Esophagus squamous epithelium (tissue), 5 donors: ENCODE measurements around the gene SFXN5. TPM values are rescaled to one million over a fixed set of nuclear protein-coding genes. Genes with fewer than 3 reads are reported as not detected.

Experiments used
- DNase-seq: peaks from one replicate; lab custom pipeline; 2025; lab: John Stamatoyannopoulos, UW
- H3K27ac ChIP-seq, 4 donors: fragments of 200-600 bp; sonication (generic); one replicate each; pipeline ENCODE4 v1.5.1; 2016 to 2019; ENCODE audit warnings: mild to moderate bottlenecking in 1 of 4
- H3K27me3 ChIP-seq, 4 donors: fragments of 200-600 bp; sonication (generic); 1 replicate in 3 of 4; 2 replicates in 1 of 4; pipeline versions ENCODE4 v1.5.1 to v1.6.0; 2017 to 2021; ENCODE audit warnings: antibody characterized with exemption in 1 of 4
- H3K36me3 ChIP-seq, 3 donors: fragments of 200-600 bp; sonication (generic); one replicate each; pipeline ENCODE4 v1.5.1; 2016 to 2019
- H3K4me1 ChIP-seq, 3 donors: fragments of 200-600 bp; sonication (generic); one replicate each; pipeline ENCODE4 v1.5.1; 2017 to 2019
- H3K4me3 ChIP-seq, 4 donors: fragments of 200-600 bp; sonication (generic); 1 replicate in 3 of 4; 2 replicates in 1 of 4; pipeline ENCODE4 v1.5.1; 2016 to 2019; ENCODE audit warnings: mild to moderate bottlenecking in 2 of 4, moderate library complexity in 1 of 4
- H3K9me3 ChIP-seq, 3 donors: fragments of 200-600 bp; sonication (generic); one replicate each; pipeline ENCODE4 v1.5.1; 2016 to 2019
- CTCF ChIP-seq, 6 experiments: fragments of 450-650 bp in 4 of 6; fragments of 200-600 bp in 2 of 6; sonication (generic) in 2 of 6; IDR thresholded peaks; one replicate each; pipeline ENCODE4 v1.5.1; 2016 to 2019; ENCODE audit warnings: antibody characterized with exemption in 6 of 6, mild to moderate bottlenecking in 4 of 6, moderate library complexity in 4 of 6
- POLR2A ChIP-seq, 4 donors: fragments of 450-650 bp; IDR thresholded peaks; one replicate each; pipeline ENCODE4 v1.6.1; 2017; ENCODE audit warnings: antibody characterized with exemption in 4 of 4, mild to moderate bottlenecking in 4 of 4, moderate library complexity in 3 of 4
- WGBS, 2 donors: methylation state at CpG; one replicate each; pipeline ENCODE4 v1.1.5; 2018; 5-methylcytosine and 5-hydroxymethylcytosine counted together
- intact Hi-C: fragments of 100-400 bp; cut with DNase I; formaldehyde crosslinking; loops from one replicate; pipeline ENCODE4 v1.15.0; 2022
- total RNA-seq, 4 donors: library from RNA; depleted of rRNA; stranded (reverse); fragments of >200 nt; gene quantifications; one replicate each; pipeline ENCODE4 v1.1.0, GENCODE V29; 2016
- donor health status: DM: yes; HTN: yes; CAD: no.

Gene SFXN5
- total RNA-seq, 4 donors from 2014 or later: 4.2 to 16.4 (median 12.7) TPM

- WGBS, 2 donors: 90 to 100% methylated on average over 1 to 4 of the region's 4 CpGs
- H3K9me3 ChIP-seq: no peaks in the 10 kb centered on the region
- no peak overlapping the region for H3K4me3 ChIP-seq
- no peak for TF ChIP-seq POLR2A (IDR thresholded peaks at IDR 0.05)
- no peak for TF ChIP-seq CTCF (IDR thresholded peaks at IDR 0.05)
- no peak overlapping the region for H3K27ac ChIP-seq
- peaks cover 0 to 18% (median 0%) of the 10 kb centered on the region in 3 donors for H3K36me3 ChIP-seq
- no peak for DNase-seq
- no peaks in the 10 kb centered on the region for H3K27me3 ChIP-seq
- intact Hi-C loops: no loop called here
- H3K4me1 ChIP-seq: no peaks in the 10 kb centered on the region
These were observed 49.4 kb downstream of the SFXN5 start for GRCh38 chr2:73022024-73022568.

GRCh38 chr2:73021371-73022010, 50.0 kb downstream of the SFXN5 start:
- Histone ChIP-seq H3K27ac (no peak overlapping the region), H3K4me1 (no peaks in the 10 kb centered on the region), H3K27me3 (no peaks in the 10 kb centered on the region), H3K36me3 (peaks cover 0 to 18% (median 0%) of the 10 kb centered on the region in 3 donors), H3K4me3 (no peak overlapping the region), H3K9me3 (no peaks in the 10 kb centered on the region)
- DNase-seq: no peak
- WGBS, 2 donors: 83 to 88% methylated on average over 3 to 6 of the region's 8 CpGs
- TF ChIP-seq CTCF (IDR thresholded peaks at IDR 0.05): no peak
- TF ChIP-seq POLR2A (IDR thresholded peaks at IDR 0.05): no peak
- intact Hi-C loops: no loop called here

- 84 to 85% methylated on average over 3 to 9 of the region's 12 CpGs for WGBS, 2 donors
- no peak for TF ChIP-seq CTCF (IDR thresholded peaks at IDR 0.05)
- TF ChIP-seq POLR2A (IDR thresholded peaks at IDR 0.05): no peak
- H3K4me3 ChIP-seq: no peak overlapping the region
- H3K36me3 ChIP-seq: peaks cover 0 to 18% (median 0%) of the 10 kb centered on the region in 3 donors
- DNase-seq: no peak
- no peaks in the 10 kb centered on the region for H3K4me1 ChIP-seq
- H3K27me3 ChIP-seq: no peaks in the 10 kb centered on the region
- no peaks in the 10 kb centered on the region for H3K9me3 ChIP-seq
- no peak overlapping the region for H3K27ac ChIP-seq
- intact Hi-C loops: no loop called here
These were observed 50.7 kb downstream of the SFXN5 start for GRCh38 chr2:73020657-73021370.

- H3K9me3 ChIP-seq: no peaks in the 10 kb centered on the region
- no peak overlapping the region for H3K27ac ChIP-seq
- intact Hi-C loops: no loop called here
- TF ChIP-seq POLR2A (IDR thresholded peaks at IDR 0.05): no peak
- TF ChIP-seq CTCF (IDR thresholded peaks at IDR 0.05): no peak
- no peaks in the 10 kb centered on the region for H3K4me1 ChIP-seq
- DNase-seq: no peak
- H3K27me3 ChIP-seq: no peaks in the 10 kb centered on the region
- no peak overlapping the region for H3K4me3 ChIP-seq
- 64 to 77% methylated on average over 4 to 8 of the region's 8 CpGs for WGBS, 2 donors
- H3K36me3 ChIP-seq: peaks cover 0 to 18% (median 0%) of the 10 kb centered on the region in 3 donors
These were observed 51.2 kb downstream of the SFXN5 start for GRCh38 chr2:73020306-73020656.

GRCh38 chr2:73018188-73018825, 53.2 kb downstream of the SFXN5 start:
- Histone ChIP-seq H3K4me3 (no peak overlapping the region), H3K9me3 (no peaks in the 10 kb centered on the region), H3K36me3 (peaks cover 0 to 18% (median 0%) of the 10 kb centered on the region in 3 donors), H3K27me3 (no peaks in the 10 kb centered on the region), H3K4me1 (no peaks in the 10 kb centered on the region), H3K27ac (no peak overlapping the region)
- intact Hi-C loops: no loop called here
- WGBS, 2 donors: 75 to 82% methylated on average over 2 of the region's 2 CpGs
- DNase-seq: no peak
- no peak for TF ChIP-seq CTCF (IDR thresholded peaks at IDR 0.05)
- no peak for TF ChIP-seq POLR2A (IDR thresholded peaks at IDR 0.05)
